ENCODE results near the gene DLX6. TPM values are rescaled to one million over a fixed set of nuclear protein-coding genes. Genes with fewer than 3 reads are reported as not detected.

Gene DLX6
- total RNA-seq, 1 donor = 1.1 TPM

GRCh38 chr7:97021747-97022490 is 16.6 kb downstream of the DLX6 start:
- peak overlapping the region; percentile 95 for H3K4me3 ChIP-seq (ENCODE audit: insufficient read depth, low read length)
- peaks cover 3% of the 10 kb centered on the region for H3K36me3 ChIP-seq (ENCODE audit: insufficient read depth, low read length)
- H3K27me3 ChIP-seq (ENCODE audit: insufficient read depth, low read length) = no peaks in the 10 kb centered on the region
- peak overlapping the region; percentile 95 for H3K4me2 ChIP-seq (ENCODE audit: insufficient read depth, low read length)
- H2AFZ ChIP-seq (ENCODE audit: low read length) = peak overlapping the region; percentile 77
- peaks cover 27% of the 10 kb centered on the region for H3K79me2 ChIP-seq (ENCODE audit: insufficient read depth, low read length)
- H3K9me3 ChIP-seq (ENCODE audit: low read depth, low read length) = no peaks in the 10 kb centered on the region
- DNase-seq (ENCODE audit: insufficient read length, low spot score, missing footprints) = peak; percentile 93
- peaks cover 34% of the 10 kb centered on the region for H3K4me1 ChIP-seq (ENCODE audit: insufficient read depth, low read length)
- TF ChIP-seq CTCF (IDR thresholded peaks at IDR 0.05; ENCODE audit: extremely low read depth, low read depth, low read length) = no peak
- no peaks in the 10 kb centered on the region for H4K20me1 ChIP-seq (ENCODE audit: insufficient read depth, low read length)
- peak overlapping the region; percentile 83 for H3K27ac ChIP-seq (ENCODE audit: low read depth, low read length)

GRCh38 chr7:97022491-97023306 is 17.3 kb downstream of the DLX6 start:
- Histone ChIP-seq H3K9me3 (ENCODE audit: low read depth, low read length) (no peaks in the 10 kb centered on the region), H3K27me3 (ENCODE audit: insufficient read depth, low read length) (no peaks in the 10 kb centered on the region), H2AFZ (ENCODE audit: low read length) (peak overlapping the region; percentile 91), H3K4me1 (ENCODE audit: insufficient read depth, low read length) (peaks cover 33% of the 10 kb centered on the region), H4K20me1 (ENCODE audit: insufficient read depth, low read length) (no peaks in the 10 kb centered on the region), H3K36me3 (ENCODE audit: insufficient read depth, low read length) (peaks cover 3% of the 10 kb centered on the region), H3K79me2 (ENCODE audit: insufficient read depth, low read length) (peaks cover 27% of the 10 kb centered on the region), H3K27ac (ENCODE audit: low read depth, low read length) (peak overlapping the region; percentile 83), H3K4me2 (ENCODE audit: insufficient read depth, low read length) (peak overlapping the region; percentile 95), H3K4me3 (ENCODE audit: insufficient read depth, low read length) (peak overlapping the region; percentile 95)
- peak; percentile 93 for DNase-seq (ENCODE audit: insufficient read length, low spot score, missing footprints)
- TF ChIP-seq CTCF (IDR thresholded peaks at IDR 0.05; ENCODE audit: extremely low read depth, low read depth, low read length) = no peak

- H3K27ac ChIP-seq (ENCODE audit: low read depth, low read length) = peak within 1 kb of the TSS; percentile 83
- peak; percentile 97 for DNase-seq (ENCODE audit: insufficient read length, low spot score, missing footprints)
- no peaks in the 10 kb centered on the region for H3K9me3 ChIP-seq (ENCODE audit: low read depth, low read length)
- H2AFZ ChIP-seq (ENCODE audit: low read length) = peak within 1 kb of the TSS; percentile 91
- H3K4me1 ChIP-seq (ENCODE audit: insufficient read depth, low read length) = peaks cover 26% of the 10 kb centered on the region
- H3K27me3 ChIP-seq (ENCODE audit: insufficient read depth, low read length) = no peaks in the 10 kb centered on the region
- peaks cover 25% of the 10 kb centered on the region for H3K79me2 ChIP-seq (ENCODE audit: insufficient read depth, low read length)
- no peaks in the 10 kb centered on the region for H4K20me1 ChIP-seq (ENCODE audit: insufficient read depth, low read length)
- H3K4me3 ChIP-seq (ENCODE audit: insufficient read depth, low read length) = peak within 1 kb of the TSS; percentile 95
- H3K36me3 ChIP-seq (ENCODE audit: insufficient read depth, low read length) = peaks cover 3% of the 10 kb centered on the region
- peak within 1 kb of the TSS; percentile 95 for H3K4me2 ChIP-seq (ENCODE audit: insufficient read depth, low read length)
- TF ChIP-seq CTCF (IDR thresholded peaks at IDR 0.05; ENCODE audit: extremely low read depth, low read depth, low read length) = peak; percentile 8
Measured at GRCh38 chr7:97024209-97025129, 19.1 kb downstream of the DLX6 start, which contains the start of gene DLX5. Gene DLX5, minus strand, starts transcription at chr7:97024831. Its CDS starts 208 bp downstream, at chr7:97024623.

Data from osteoblast (primary cell).